ENCODE measurements around the gene PCDH9.

The PCDH9 gene

GRCh38 chr13:66826398-66826797 lies 403.7 kb downstream of the PCDH9 start:
- TF ChIP-seq POLR2A (IDR thresholded peaks at IDR 0.05; ENCODE audit: extremely low read depth, insufficient read length) (no peak), CTCF (IDR thresholded peaks at IDR 0.05; ENCODE audit: low read depth, low read length) (no peak), MYC (IDR thresholded peaks at IDR 0.05; ENCODE audit: low read depth, low read length) (no peak), MAX (IDR thresholded peaks at IDR 0.05; ENCODE audit: low read depth, low read length) (no peak)
- no peak for DNase-seq (ENCODE audit: low read depth)
- H3K4me3 ChIP-seq (ENCODE audit: low read depth, low read length), result no peak overlapping the region

GRCh38 chr13:66821551-66821950 lies 408.6 kb downstream of the PCDH9 start:
- TF ChIP-seq MAX (IDR thresholded peaks at IDR 0.05; ENCODE audit: low read depth, low read length), result no peak
- TF ChIP-seq POLR2A (IDR thresholded peaks at IDR 0.05; ENCODE audit: extremely low read depth, insufficient read length), result no peak
- TF ChIP-seq MYC (IDR thresholded peaks at IDR 0.05; ENCODE audit: low read depth, low read length), result no peak
- TF ChIP-seq CTCF (IDR thresholded peaks at IDR 0.05; ENCODE audit: low read depth, low read length), result no peak
- no peak overlapping the region for H3K4me3 ChIP-seq (ENCODE audit: low read depth, low read length)
- DNase-seq (ENCODE audit: low read depth), result no peak

GRCh38 chr13:66811455-66811854 lies 418.7 kb downstream of the PCDH9 start:
- no peak overlapping the region for H3K4me3 ChIP-seq (ENCODE audit: low read depth, low read length)
- TF ChIP-seq MAX (IDR thresholded peaks at IDR 0.05; ENCODE audit: low read depth, low read length) (no peak), MYC (IDR thresholded peaks at IDR 0.05; ENCODE audit: low read depth, low read length) (no peak), CTCF (IDR thresholded peaks at IDR 0.05; ENCODE audit: low read depth, low read length) (no peak), POLR2A (IDR thresholded peaks at IDR 0.05; ENCODE audit: extremely low read depth, insufficient read length) (no peak)
- DNase-seq (ENCODE audit: low read depth), result no peak

GRCh38 chr13:66809485-66809884 lies 420.7 kb downstream of the PCDH9 start:
- no peak for DNase-seq (ENCODE audit: low read depth)
- H3K4me3 ChIP-seq (ENCODE audit: low read depth, low read length), result no peak overlapping the region

GRCh38 chr13:66807251-66807650 lies 422.9 kb downstream of the PCDH9 start:
- no peak overlapping the region for H3K4me3 ChIP-seq (ENCODE audit: low read depth, low read length)
- TF ChIP-seq MYC (IDR thresholded peaks at IDR 0.05; ENCODE audit: low read depth, low read length) (no peak), MAX (IDR thresholded peaks at IDR 0.05; ENCODE audit: low read depth, low read length) (no peak), POLR2A (IDR thresholded peaks at IDR 0.05; ENCODE audit: extremely low read depth, insufficient read length) (no peak), CTCF (IDR thresholded peaks at IDR 0.05; ENCODE audit: low read depth, low read length) (no peak)
- no peak for DNase-seq (ENCODE audit: low read depth)

More at GRCh38 chr13:66809485-66809884, 420.7 kb downstream of the PCDH9 start:
- TF ChIP-seq MAX (IDR thresholded peaks at IDR 0.05; ENCODE audit: low read depth, low read length), result no peak
- no peak for TF ChIP-seq MYC (IDR thresholded peaks at IDR 0.05; ENCODE audit: low read depth, low read length)
- TF ChIP-seq POLR2A (IDR thresholded peaks at IDR 0.05; ENCODE audit: extremely low read depth, insufficient read length), result no peak
- no peak for TF ChIP-seq CTCF (IDR thresholded peaks at IDR 0.05; ENCODE audit: low read depth, low read length)

- no peak for TF ChIP-seq MAX (IDR thresholded peaks at IDR 0.05; ENCODE audit: low read depth, low read length)
- no peak for TF ChIP-seq MYC (IDR thresholded peaks at IDR 0.05; ENCODE audit: low read depth, low read length)
- TF ChIP-seq POLR2A (IDR thresholded peaks at IDR 0.05; ENCODE audit: extremely low read depth, insufficient read length), result no peak
- no peak for TF ChIP-seq CTCF (IDR thresholded peaks at IDR 0.05; ENCODE audit: low read depth, low read length)
- H3K4me3 ChIP-seq (ENCODE audit: low read depth, low read length), result no peak overlapping the region
These were observed 424.5 kb downstream of the PCDH9 start for GRCh38 chr13:66805657-66806056.

More at GRCh38 chr13:66805657-66806056, 424.5 kb downstream of the PCDH9 start:
- no peak for DNase-seq (ENCODE audit: low read depth)
